Measurements from ENCODE around the gene OVCH1.

OVCH1 gene

DNA sequence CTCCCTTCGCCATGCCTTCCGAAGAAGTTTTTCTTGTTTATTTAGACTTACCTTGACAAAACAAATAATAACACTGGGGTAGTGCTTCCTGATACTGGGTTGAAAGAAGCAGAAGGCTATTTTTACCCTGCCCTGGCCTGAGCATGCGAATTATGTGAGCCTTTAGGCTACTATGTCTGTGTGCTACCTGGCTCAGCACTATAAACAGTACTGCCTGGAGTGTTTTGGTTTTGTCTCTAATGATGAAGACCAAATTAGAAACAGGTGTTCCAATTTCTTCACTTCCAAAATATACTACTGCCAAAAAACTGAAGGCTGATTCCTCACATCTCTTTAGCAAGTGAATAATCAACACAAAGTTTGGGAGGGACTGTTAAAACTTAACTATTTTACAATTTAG, 7.6 kb upstream of the OVCH1 start:
- no peak overlapping the region for H3K27ac ChIP-seq
- no peaks in the 10 kb centered on the region for H3K36me3 ChIP-seq
- H3K4me1 ChIP-seq (ENCODE audit: control insufficient read depth in 1 of 2, insufficient read depth in 1 of 2, low read depth in 1 of 2, low read length in 1 of 2): peaks cover 7 to 18% of the 10 kb centered on the region in 2 experiments
- peaks cover 31% of the 10 kb centered on the region for H3K27me3 ChIP-seq
- H3K9me3 ChIP-seq: no peaks in the 10 kb centered on the region
- H3K4me3 ChIP-seq (ENCODE audit: low read depth in 1 of 2, low read length in 1 of 2): no peak overlapping the region
- TF ChIP-seq, protein P1, sequence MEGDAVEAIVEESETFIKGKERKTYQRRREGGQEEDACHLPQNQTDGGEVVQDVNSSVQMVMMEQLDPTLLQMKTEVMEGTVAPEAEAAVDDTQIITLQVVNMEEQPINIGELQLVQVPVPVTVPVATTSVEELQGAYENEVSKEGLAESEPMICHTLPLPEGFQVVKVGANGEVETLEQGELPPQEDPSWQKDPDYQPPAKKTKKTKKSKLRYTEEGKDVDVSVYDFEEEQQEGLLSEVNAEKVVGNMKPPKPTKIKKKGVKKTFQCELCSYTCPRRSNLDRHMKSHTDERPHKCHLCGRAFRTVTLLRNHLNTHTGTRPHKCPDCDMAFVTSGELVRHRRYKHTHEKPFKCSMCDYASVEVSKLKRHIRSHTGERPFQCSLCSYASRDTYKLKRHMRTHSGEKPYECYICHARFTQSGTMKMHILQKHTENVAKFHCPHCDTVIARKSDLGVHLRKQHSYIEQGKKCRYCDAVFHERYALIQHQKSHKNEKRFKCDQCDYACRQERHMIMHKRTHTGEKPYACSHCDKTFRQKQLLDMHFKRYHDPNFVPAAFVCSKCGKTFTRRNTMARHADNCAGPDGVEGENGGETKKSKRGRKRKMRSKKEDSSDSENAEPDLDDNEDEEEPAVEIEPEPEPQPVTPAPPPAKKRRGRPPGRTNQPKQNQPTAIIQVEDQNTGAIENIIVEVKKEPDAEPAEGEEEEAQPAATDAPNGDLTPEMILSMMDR (IDR thresholded peaks at IDR 0.05): no peak

DNA sequence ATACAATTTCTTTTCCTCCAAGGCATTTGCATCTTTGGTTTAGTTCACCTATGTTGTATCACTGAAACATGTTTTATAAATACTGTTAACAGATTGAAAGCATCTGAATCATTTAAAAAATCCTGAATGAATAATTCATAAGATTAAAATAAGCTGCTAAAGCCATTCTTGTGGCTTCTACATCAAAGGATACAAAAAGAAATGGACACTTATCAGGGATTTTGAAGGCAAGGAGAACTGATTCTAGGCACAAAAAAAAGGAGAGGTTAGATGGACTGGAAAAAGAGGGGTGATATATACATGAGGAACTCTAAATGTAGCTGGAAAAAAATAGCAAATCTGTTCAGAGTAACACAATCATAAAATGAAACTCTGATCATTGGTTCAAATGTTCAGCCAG, 5.8 kb upstream of the OVCH1 start:
- Histone ChIP-seq H3K4me1 (ENCODE audit: control insufficient read depth in 1 of 2, insufficient read depth in 1 of 2, low read depth in 1 of 2, low read length in 1 of 2) (peaks cover 7 to 18% of the 10 kb centered on the region in 2 experiments), H3K27ac (no peak overlapping the region), H3K36me3 (no peaks in the 10 kb centered on the region), H3K4me3 (ENCODE audit: low read depth in 1 of 2, low read length in 1 of 2) (no peak overlapping the region), H3K9me3 (no peaks in the 10 kb centered on the region), H3K27me3 (peaks cover 31% of the 10 kb centered on the region)
- TF ChIP-seq, protein P1 (IDR thresholded peaks at IDR 0.05): no peak

DNA sequence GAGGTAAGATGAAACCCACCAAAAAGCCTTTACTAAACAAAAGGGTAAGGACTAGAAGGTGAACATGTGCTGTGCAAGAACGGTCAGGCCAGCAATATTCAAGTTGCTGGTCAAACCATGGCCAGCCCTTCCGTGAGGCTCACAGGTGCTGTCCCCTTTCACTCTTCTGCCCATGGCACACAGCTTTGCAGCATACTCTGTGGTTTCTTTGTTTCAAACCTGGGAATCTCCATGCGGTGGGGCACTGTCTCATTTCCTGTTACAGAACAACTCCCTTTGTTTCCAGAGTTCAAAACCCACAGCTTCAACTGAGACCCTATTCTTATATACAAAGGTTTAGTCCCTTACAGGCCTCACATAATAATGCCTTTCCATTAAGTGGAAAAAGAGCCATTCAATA, 1.7 kb upstream of the OVCH1 start:
- Histone ChIP-seq H3K27me3 (peaks cover 13% of the 10 kb centered on the region), H3K4me1 (ENCODE audit: control insufficient read depth in 1 of 2, insufficient read depth in 1 of 2, low read depth in 1 of 2, low read length in 1 of 2) (peaks cover 7 to 18% of the 10 kb centered on the region in 2 experiments), H3K36me3 (no peaks in the 10 kb centered on the region), H3K9me3 (no peaks in the 10 kb centered on the region), H3K27ac (no peak overlapping the region), H3K4me3 (ENCODE audit: low read depth in 1 of 2, low read length in 1 of 2) (no peak overlapping the region)
- TF ChIP-seq, protein P1 (IDR thresholded peaks at IDR 0.05): no peak

DNA sequence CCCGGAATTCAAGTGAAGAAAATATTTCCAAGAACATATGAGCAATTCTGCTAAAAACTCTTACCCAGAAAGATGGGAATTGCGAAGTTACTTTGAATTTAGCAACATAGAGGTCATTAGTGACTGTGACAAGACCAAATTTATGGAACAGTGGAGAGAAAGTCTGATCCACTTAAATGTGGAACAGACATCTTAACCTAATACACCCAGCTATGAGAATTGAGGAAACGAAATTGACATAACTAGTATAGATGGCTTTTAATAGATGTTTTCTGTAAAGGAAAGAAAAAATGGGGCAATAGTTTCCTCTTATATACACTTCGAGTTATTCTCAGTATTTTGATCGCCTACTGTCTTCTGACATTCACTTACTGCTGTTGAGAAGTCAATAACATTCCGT, 4.6 kb downstream of the OVCH1 start:
- H3K27me3 ChIP-seq: peaks cover 28% of the 10 kb centered on the region
- H3K9me3 ChIP-seq: no peaks in the 10 kb centered on the region
- H3K27ac ChIP-seq: no peak overlapping the region
- H3K36me3 ChIP-seq: no peaks in the 10 kb centered on the region
- H3K4me3 ChIP-seq (ENCODE audit: low read depth in 1 of 2, low read length in 1 of 2): no peak overlapping the region
- TF ChIP-seq, protein P1 (IDR thresholded peaks at IDR 0.05): no peak
- no peaks in the 10 kb centered on the region for H3K4me1 ChIP-seq (ENCODE audit: control insufficient read depth in 1 of 2, insufficient read depth in 1 of 2, low read depth in 1 of 2, low read length in 1 of 2)

DNA sequence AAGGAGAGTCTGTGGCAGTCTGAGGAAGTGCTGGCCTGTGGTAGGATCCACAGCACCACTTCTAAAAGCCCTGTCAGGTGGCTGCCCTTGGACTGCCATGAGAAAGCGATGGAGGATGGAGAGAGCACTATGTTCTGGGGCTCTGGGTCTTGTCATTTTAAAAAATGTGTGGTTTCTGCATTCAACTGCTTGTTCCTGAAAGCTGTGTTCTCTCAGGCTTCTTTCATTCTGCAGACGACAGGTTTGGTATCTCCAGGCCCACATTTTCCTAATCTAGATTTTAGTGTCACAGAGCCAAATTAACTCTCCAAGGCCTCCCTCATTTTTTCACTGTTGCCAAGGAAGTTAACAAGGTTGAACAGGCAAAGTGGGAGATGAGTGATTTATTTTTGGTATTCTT, 10.5 kb downstream of the OVCH1 start:
- Histone ChIP-seq H3K9me3 (no peaks in the 10 kb centered on the region), H3K4me1 (ENCODE audit: control insufficient read depth in 1 of 2, insufficient read depth in 1 of 2, low read depth in 1 of 2, low read length in 1 of 2) (no peaks in the 10 kb centered on the region), H3K27ac (no peak overlapping the region), H3K36me3 (no peaks in the 10 kb centered on the region), H3K4me3 (ENCODE audit: low read depth in 1 of 2, low read length in 1 of 2) (no peak overlapping the region), H3K27me3 (peaks cover 26% of the 10 kb centered on the region)
- TF ChIP-seq, protein P1 (IDR thresholded peaks at IDR 0.05): no peak

DNA sequence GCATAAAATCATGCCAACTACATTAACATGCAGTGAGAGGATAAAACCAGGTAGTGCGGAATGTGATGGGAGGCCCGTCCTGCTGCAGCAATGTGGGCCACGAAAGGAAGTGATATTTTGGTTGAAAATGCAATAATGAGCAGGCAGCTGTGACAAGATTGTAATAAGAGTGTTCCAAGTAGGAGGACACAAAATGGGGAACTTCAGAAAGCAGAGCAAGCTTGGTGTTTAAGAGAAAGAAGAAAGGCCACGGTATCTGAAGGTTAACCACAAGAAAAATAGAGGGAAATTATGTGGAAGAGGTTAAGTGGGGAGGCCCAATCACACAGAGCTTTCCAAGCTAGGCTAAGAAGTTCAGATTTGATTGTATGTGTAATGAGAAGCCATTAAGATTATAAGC, 34.3 kb downstream of the OVCH1 start:
- TF ChIP-seq, protein P1 (IDR thresholded peaks at IDR 0.05): no peak
- no peak overlapping the region for H3K27ac ChIP-seq
- H3K36me3 ChIP-seq: no peaks in the 10 kb centered on the region
- H3K27me3 ChIP-seq: no peaks in the 10 kb centered on the region
- H3K9me3 ChIP-seq: no peaks in the 10 kb centered on the region
- no peak overlapping the region for H3K4me3 ChIP-seq (ENCODE audit: low read depth in 1 of 2, low read length in 1 of 2)
- no peaks in the 10 kb centered on the region for H3K4me1 ChIP-seq (ENCODE audit: control insufficient read depth in 1 of 2, insufficient read depth in 1 of 2, low read depth in 1 of 2, low read length in 1 of 2)
